Measurements from ENCODE around the gene MORN1. TPM values are rescaled to one million over a fixed set of nuclear protein-coding genes. Genes with fewer than 3 reads are reported as not detected.

The MORN1 gene
- total and polyA plus RNA-seq, 2 experiments from 2014 or later: 4.8 to 11.1 TPM

DNA sequence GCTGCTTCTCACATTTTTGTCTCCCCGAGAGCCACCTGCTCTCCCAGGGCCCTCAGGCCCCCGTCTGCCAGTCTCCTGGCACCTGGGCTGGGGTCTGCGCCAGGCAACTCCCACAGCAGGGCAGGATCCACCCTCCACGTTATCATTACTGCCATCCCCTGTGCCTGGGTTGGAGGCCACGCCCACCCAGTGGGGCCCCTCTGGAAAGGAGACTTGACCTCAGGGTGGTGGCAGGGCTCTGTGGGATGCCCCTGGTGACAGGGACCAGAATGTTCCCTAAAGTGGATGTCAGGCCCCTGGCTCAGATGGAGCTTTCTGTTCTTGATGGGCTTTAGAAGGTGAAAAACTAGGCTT lies 96.7 kb downstream of the MORN1 start (continued):
- TF ChIP-seq EZH2 (IDR thresholded peaks at IDR 0.05; ENCODE audit: low read depth, unreplicated experiment): no peak
- TF ChIP-seq, protein P1, sequence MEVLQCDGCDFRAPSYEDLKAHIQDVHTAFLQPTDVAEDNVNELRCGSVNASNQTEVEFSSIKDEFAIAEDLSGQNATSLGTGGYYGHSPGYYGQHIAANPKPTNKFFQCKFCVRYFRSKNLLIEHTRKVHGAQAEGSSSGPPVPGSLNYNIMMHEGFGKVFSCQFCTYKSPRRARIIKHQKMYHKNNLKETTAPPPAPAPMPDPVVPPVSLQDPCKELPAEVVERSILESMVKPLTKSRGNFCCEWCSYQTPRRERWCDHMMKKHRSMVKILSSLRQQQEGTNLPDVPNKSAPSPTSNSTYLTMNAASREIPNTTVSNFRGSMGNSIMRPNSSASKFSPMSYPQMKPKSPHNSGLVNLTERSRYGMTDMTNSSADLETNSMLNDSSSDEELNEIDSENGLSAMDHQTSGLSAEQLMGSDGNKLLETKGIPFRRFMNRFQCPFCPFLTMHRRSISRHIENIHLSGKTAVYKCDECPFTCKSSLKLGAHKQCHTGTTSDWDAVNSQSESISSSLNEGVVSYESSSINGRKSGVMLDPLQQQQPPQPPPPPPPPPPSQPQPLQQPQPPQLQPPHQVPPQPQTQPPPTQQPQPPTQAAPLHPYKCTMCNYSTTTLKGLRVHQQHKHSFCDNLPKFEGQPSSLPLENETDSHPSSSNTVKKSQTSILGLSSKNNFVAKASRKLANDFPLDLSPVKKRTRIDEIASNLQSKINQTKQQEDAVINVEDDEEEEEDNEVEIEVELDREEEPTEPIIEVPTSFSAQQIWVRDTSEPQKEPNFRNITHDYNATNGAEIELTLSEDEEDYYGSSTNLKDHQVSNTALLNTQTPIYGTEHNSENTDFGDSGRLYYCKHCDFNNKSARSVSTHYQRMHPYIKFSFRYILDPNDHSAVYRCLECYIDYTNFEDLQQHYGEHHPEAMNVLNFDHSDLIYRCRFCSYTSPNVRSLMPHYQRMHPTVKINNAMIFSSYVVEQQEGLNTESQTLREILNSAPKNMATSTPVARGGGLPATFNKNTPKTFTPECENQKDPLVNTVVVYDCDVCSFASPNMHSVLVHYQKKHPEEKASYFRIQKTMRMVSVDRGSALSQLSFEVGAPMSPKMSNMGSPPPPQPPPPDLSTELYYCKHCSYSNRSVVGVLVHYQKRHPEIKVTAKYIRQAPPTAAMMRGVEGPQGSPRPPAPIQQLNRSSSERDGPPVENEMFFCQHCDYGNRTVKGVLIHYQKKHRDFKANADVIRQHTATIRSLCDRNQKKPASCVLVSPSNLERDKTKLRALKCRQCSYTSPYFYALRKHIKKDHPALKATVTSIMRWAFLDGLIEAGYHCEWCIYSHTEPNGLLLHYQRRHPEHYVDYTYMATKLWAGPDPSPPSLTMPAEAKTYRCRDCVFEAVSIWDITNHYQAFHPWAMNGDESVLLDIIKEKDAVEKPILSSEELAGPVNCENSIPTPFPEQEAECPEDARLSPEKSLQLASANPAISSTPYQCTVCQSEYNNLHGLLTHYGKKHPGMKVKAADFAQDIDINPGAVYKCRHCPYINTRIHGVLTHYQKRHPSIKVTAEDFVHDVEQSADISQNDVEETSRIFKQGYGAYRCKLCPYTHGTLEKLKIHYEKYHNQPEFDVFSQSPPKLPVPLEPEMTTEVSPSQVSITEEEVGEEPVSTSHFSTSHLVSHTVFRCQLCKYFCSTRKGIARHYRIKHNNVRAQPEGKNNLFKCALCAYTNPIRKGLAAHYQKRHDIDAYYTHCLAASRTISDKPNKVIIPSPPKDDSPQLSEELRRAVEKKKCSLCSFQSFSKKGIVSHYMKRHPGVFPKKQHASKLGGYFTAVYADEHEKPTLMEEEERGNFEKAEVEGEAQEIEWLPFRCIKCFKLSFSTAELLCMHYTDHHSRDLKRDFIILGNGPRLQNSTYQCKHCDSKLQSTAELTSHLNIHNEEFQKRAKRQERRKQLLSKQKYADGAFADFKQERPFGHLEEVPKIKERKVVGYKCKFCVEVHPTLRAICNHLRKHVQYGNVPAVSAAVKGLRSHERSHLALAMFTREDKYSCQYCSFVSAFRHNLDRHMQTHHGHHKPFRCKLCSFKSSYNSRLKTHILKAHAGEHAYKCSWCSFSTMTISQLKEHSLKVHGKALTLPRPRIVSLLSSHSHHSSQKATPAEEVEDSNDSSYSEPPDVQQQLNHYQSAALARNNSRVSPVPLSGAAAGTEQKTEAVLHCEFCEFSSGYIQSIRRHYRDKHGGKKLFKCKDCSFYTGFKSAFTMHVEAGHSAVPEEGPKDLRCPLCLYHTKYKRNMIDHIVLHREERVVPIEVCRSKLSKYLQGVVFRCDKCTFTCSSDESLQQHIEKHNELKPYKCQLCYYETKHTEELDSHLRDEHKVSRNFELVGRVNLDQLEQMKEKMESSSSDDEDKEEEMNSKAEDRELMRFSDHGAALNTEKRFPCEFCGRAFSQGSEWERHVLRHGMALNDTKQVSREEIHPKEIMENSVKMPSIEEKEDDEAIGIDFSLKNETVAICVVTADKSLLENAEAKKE (CRISPR knock-in tag; IDR thresholded peaks at IDR 0.05): no peak
- TF ChIP-seq, protein P2, sequence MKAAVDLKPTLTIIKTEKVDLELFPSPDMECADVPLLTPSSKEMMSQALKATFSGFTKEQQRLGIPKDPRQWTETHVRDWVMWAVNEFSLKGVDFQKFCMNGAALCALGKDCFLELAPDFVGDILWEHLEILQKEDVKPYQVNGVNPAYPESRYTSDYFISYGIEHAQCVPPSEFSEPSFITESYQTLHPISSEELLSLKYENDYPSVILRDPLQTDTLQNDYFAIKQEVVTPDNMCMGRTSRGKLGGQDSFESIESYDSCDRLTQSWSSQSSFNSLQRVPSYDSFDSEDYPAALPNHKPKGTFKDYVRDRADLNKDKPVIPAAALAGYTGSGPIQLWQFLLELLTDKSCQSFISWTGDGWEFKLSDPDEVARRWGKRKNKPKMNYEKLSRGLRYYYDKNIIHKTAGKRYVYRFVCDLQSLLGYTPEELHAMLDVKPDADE (IDR thresholded peaks at IDR 0.05): no peak
- TF ChIP-seq STAT1 (IDR thresholded peaks at IDR 0.05; ENCODE audit: unreplicated experiment): no peak
- no peak for TF ChIP-seq ZNF331 (CRISPR knock-in tag; IDR thresholded peaks at IDR 0.05; ENCODE audit: low read depth)
- TF ChIP-seq CREB1 (CRISPR knock-in tag; IDR thresholded peaks at IDR 0.05; ENCODE audit: low read depth): no peak
- TF ChIP-seq POLR2AphosphoS5 (IDR thresholded peaks at IDR 0.05; ENCODE audit: low read depth): no peak

DNA sequence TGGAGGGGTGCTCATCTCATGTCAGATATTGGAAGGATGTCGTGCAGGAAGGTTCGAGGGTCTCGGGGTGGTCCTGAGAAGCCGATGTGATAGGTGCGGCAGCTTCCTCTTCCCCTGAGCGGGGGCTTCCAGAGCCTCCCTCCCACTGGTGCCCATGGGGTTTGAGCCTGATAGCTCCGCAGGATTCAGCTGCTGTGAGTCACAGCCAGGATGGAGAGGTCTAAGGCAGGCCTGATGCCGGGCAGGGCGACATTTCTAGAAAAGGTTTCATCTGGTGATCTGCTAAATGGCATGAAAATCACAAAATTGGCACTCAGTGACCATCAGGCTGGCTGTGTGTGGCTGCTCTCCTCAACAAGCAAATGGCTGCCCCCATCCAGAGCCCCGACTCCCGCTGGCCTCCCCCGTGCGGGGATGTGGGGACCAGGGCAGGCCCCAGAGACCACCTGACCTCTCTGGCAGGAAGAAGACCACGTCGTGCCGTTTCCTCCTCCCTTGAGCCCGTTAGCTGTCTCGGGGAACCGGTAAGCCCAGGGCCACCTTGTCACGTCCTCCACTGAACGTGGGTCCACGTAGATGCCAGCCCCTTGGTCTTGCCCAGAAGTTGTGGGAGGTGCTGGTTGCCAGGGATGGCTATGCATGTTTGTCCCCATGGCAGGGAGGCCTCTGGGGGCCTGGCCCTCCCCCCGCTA lies 97.2 kb downstream of the MORN1 start:
- Histone ChIP-seq H3K4me2 (no peak overlapping the region), H3K27ac (ENCODE audit: low read depth) (no peak overlapping the region), H3K4me1 (ENCODE audit: insufficient read depth) (peaks cover 10% of the 10 kb centered on the region), H3F3A (replicated peaks; ENCODE audit: low read depth) (no peaks in the 10 kb centered on the region), H4K20me1 (replicated peaks; ENCODE audit: insufficient read depth) (peaks cover 29% of the 10 kb centered on the region; the same call in 1 of the 2 replicates), H3K79me2 (replicated peaks; ENCODE audit: insufficient read depth) (peaks cover 98% of the 10 kb centered on the region), H3K27me3 (ENCODE audit: insufficient read depth) (no peaks in the 10 kb centered on the region), H2AFZ (no peak overlapping the region), H3K4me3 (no peak overlapping the region), H3K36me3 (ENCODE audit: insufficient read depth) (no peaks in the 10 kb centered on the region), H3K9me2 (ENCODE audit: insufficient read depth) (no peaks in the 10 kb centered on the region)
- no peak for ATAC-seq
- Mint-ChIP-seq H3K9me3 (no peaks in the 10 kb centered on the region; the same call in 2 of the 3 replicates), H3K36me3 (ENCODE audit: low read depth) (no peaks in the 10 kb centered on the region), H3K4me1 (peaks cover 41% of the 10 kb centered on the region), H3K27me3 (ENCODE audit: insufficient read depth, low read depth, poor library complexity) (peaks cover 37% of the 10 kb centered on the region), H3K27ac (peak overlapping the region; percentile 49; the same call in 1 of the 2 replicates), H3K4me3 (no peak overlapping the region)
- DNase-seq (ENCODE audit: low spot score): no peak
- TF ChIP-seq, protein P3, sequence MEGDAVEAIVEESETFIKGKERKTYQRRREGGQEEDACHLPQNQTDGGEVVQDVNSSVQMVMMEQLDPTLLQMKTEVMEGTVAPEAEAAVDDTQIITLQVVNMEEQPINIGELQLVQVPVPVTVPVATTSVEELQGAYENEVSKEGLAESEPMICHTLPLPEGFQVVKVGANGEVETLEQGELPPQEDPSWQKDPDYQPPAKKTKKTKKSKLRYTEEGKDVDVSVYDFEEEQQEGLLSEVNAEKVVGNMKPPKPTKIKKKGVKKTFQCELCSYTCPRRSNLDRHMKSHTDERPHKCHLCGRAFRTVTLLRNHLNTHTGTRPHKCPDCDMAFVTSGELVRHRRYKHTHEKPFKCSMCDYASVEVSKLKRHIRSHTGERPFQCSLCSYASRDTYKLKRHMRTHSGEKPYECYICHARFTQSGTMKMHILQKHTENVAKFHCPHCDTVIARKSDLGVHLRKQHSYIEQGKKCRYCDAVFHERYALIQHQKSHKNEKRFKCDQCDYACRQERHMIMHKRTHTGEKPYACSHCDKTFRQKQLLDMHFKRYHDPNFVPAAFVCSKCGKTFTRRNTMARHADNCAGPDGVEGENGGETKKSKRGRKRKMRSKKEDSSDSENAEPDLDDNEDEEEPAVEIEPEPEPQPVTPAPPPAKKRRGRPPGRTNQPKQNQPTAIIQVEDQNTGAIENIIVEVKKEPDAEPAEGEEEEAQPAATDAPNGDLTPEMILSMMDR (conservative IDR thresholded peaks at IDR 0.05; ENCODE audit: low read depth in 2 of 2): no peak
- TF ChIP-seq EZH2phosphoT487 (IDR thresholded peaks at IDR 0.05; ENCODE audit: unreplicated experiment): no peak
- TF ChIP-seq EZH2 (IDR thresholded peaks at IDR 0.05; ENCODE audit: low read depth, unreplicated experiment): no peak

All from GM23338 (cell line).